ENCODE data around the gene UBE2I. TPM values are rescaled to one million over a fixed set of nuclear protein-coding genes. Genes with fewer than 3 reads are reported as not detected.

The UBE2I gene
- total and polyA plus RNA-seq, 2 donors (not counting 1 experiment from before 2014, with no cell fraction given) = 42.1 to 142 TPM

DNA sequence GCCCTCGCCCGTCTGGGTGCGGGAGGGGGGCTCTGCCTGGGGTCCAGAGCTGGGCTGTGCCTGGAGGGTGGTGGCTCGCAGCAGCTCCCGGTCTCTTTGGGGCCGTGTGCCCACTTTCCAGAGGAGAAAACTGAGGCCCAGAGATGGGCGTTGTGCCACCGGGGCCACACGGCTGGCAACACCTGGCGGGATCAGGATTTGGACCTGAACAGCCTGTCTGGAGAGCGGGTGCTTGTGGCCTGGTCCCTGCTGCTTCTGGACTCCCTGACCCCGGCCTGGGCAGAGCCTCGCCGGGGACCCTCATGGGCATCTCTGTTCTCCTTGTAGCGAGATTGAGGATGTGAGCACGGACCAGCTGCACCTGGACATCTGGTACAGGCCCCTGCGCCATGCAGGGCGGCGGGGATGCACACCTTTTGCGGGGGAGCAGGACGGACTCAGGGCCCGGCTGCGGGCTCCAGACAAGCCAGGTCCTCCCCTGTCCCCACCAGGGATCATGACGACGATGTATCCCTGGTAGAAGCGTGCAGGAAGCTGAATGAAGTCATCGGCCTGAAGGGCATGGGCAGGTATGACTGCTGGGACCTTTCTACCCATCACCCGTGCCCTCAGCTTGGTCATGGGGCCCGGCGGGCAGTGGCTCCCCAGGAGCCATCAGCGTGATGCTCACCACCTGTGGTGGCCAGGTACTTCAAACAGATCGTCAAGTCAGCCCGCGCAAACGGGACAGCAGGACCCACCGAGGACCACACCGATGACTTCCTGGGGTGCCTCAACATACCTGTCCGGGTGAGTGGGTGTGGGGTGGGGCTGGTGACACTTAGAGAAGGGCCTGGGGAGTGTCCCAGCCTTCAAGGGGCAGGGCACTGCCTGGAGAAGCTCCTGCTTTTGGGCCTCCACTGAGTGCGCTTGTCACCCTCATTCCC lies 32.3 kb downstream of the UBE2I start:
- no peak overlapping the region for H3K9ac ChIP-seq (ENCODE audit: insufficient read depth, low read length)
- H3K36me3 ChIP-seq (ENCODE audit: control insufficient read depth, insufficient read depth, low read length) = no peaks in the 10 kb centered on the region
- H3K9me3 ChIP-seq (ENCODE audit: control insufficient read depth, insufficient read depth, low read depth, low read length) = no peaks in the 10 kb centered on the region
- H2AFZ ChIP-seq (ENCODE audit: low read length) = no peak overlapping the region
- TF ChIP-seq, protein P1, sequence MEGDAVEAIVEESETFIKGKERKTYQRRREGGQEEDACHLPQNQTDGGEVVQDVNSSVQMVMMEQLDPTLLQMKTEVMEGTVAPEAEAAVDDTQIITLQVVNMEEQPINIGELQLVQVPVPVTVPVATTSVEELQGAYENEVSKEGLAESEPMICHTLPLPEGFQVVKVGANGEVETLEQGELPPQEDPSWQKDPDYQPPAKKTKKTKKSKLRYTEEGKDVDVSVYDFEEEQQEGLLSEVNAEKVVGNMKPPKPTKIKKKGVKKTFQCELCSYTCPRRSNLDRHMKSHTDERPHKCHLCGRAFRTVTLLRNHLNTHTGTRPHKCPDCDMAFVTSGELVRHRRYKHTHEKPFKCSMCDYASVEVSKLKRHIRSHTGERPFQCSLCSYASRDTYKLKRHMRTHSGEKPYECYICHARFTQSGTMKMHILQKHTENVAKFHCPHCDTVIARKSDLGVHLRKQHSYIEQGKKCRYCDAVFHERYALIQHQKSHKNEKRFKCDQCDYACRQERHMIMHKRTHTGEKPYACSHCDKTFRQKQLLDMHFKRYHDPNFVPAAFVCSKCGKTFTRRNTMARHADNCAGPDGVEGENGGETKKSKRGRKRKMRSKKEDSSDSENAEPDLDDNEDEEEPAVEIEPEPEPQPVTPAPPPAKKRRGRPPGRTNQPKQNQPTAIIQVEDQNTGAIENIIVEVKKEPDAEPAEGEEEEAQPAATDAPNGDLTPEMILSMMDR (conservative IDR thresholded peaks at IDR 0.05 in 1 of 2, IDR thresholded peaks at IDR 0.05 in 1 of 2; ENCODE audit: low read depth in 1 of 2, low read length in 2 of 2) = no peak
- TF ChIP-seq EZH2 (IDR thresholded peaks at IDR 0.05; ENCODE audit: low read length, missing control alignments) = no peak
- no peaks in the 10 kb centered on the region for H3K27me3 ChIP-seq (ENCODE audit: control insufficient read depth, insufficient read depth, low read length)
- no peaks in the 10 kb centered on the region for H3K4me1 ChIP-seq (ENCODE audit: control insufficient read depth, extremely low read depth, insufficient read depth, low read length)
- H4K20me1 ChIP-seq (ENCODE audit: control insufficient read depth, extremely low read depth, insufficient read depth, low read length) = no peaks in the 10 kb centered on the region
- no peak overlapping the region for H3K4me2 ChIP-seq (ENCODE audit: extremely low read depth, insufficient read depth, low read length)
- no peak for DNase-seq (ENCODE audit: low read depth in 2 of 2)
- no peak overlapping the region for H3K27ac ChIP-seq (ENCODE audit: insufficient read depth, low read length)
- H3K79me2 ChIP-seq (ENCODE audit: control insufficient read depth, insufficient read depth, low read length) = no peaks in the 10 kb centered on the region
- no peak overlapping the region for H3K4me3 ChIP-seq (replicated peaks in 1 of 4; ENCODE audit: control extremely low read depth in 1 of 4, insufficient read depth in 1 of 4, low read depth in 3 of 4, low read length in 4 of 4)

GRCh38 chr16:1342526-1343427 lies 33.3 kb downstream of the UBE2I start:
- peaks cover 1% of the 10 kb centered on the region for H3K36me3 ChIP-seq (ENCODE audit: control insufficient read depth, insufficient read depth, low read length)
- no peak for TF ChIP-seq EZH2 (IDR thresholded peaks at IDR 0.05; ENCODE audit: low read length, missing control alignments)
- TF ChIP-seq, protein P1 (conservative IDR thresholded peaks at IDR 0.05 in 1 of 2, IDR thresholded peaks at IDR 0.05 in 1 of 2; ENCODE audit: low read depth in 1 of 2, low read length in 2 of 2) = no peak
- DNase-seq (ENCODE audit: low read depth in 2 of 2) = peak; percentile 69 to 72
- H3K27ac ChIP-seq (ENCODE audit: insufficient read depth, low read length) = no peak overlapping the region
- no peaks in the 10 kb centered on the region for H3K9me3 ChIP-seq (ENCODE audit: control insufficient read depth, insufficient read depth, low read depth, low read length)
- H3K9ac ChIP-seq (ENCODE audit: insufficient read depth, low read length) = no peak overlapping the region
- no peaks in the 10 kb centered on the region for H3K79me2 ChIP-seq (ENCODE audit: control insufficient read depth, insufficient read depth, low read length)
- H2AFZ ChIP-seq (ENCODE audit: low read length) = no peak overlapping the region
- no peaks in the 10 kb centered on the region for H4K20me1 ChIP-seq (ENCODE audit: control insufficient read depth, extremely low read depth, insufficient read depth, low read length)
- no peaks in the 10 kb centered on the region for H3K4me1 ChIP-seq (ENCODE audit: control insufficient read depth, extremely low read depth, insufficient read depth, low read length)
- no peaks in the 10 kb centered on the region for H3K27me3 ChIP-seq (ENCODE audit: control insufficient read depth, insufficient read depth, low read length)
- H3K4me3 ChIP-seq (replicated peaks in 1 of 4; ENCODE audit: control extremely low read depth in 1 of 4, insufficient read depth in 1 of 4, low read depth in 3 of 4, low read length in 4 of 4) = no peak overlapping the region
- no peak overlapping the region for H3K4me2 ChIP-seq (ENCODE audit: extremely low read depth, insufficient read depth, low read length)

Measured in fibroblast of lung (primary cell).